Posterior vena cava (tissue), 2 donors: ENCODE data around the gene AHSG. TPM values are rescaled to one million over a fixed set of nuclear protein-coding genes. Genes with fewer than 3 reads are reported as not detected.
A peak's percentile ranks its signal among the peaks of the same experiment; 100 is the strongest.
"Not testable (repeated sequence)": the region's sequence is repeated elsewhere in the genome, so short reads cannot be mapped to it uniquely, and the experiment has no call there.

Experiments
- DNase-seq: peaks from one replicate; pipeline ENCODE4 v3.0.0-alpha.2; 2020; ENCODE audit warnings: low spot score
- intact Hi-C, 2 donors: fragments of 100-400 bp; cut with DNase I; formaldehyde crosslinking; loops; one replicate each; pipeline versions ENCODE4 v1.14.1 to v1.14.2; 2022 to 2023
- long read RNA-seq, 2 donors: library from polyadenylated mRNA; unstranded; transcript quantifications; one replicate each; pipeline ENCODE4 v2.0.0, GENCODE V29; 2020 to 2021
- total RNA-seq, 2 donors: library from RNA; stranded (reverse); fragmentation: NEBNext Ultra II Directional; extraction: Animal tissue kit (Norgen Biotek cat#: 25700); gene quantifications; one replicate each; pipeline ENCODE4 v1.2.1, GENCODE V29; 2021
- donor health status: DM: yes; HTN: yes; CAD: no.
- donor health status: DM: yes; HTN: yes; CAD: no.

AHSG gene
- total RNA-seq, result not detected
- long read RNA-seq, donor 1, result 0 reads
- long read RNA-seq, donor 2, result 0 reads

- intact Hi-C loops, result loop anchor here in 1 of 2 donors (10.0 kb wide), 1 partner anchor 212 kb away; no protein-coding TSS in a partner anchor
- no peak for DNase-seq
Observed at GRCh38 chr3:186612721-186613636, at the start of gene AHSG. Gene AHSG (plus strand): TSS chr3:186613060. CDS start chr3:186613142, 82 bp downstream.

- intact Hi-C loops, result no loop called here
- DNase-seq, result no peak
Observed at GRCh38 chr3:186564586-186564985, 48.3 kb upstream of the AHSG start.

GRCh38 chr3:186566772-186567071 lies 46.1 kb upstream of the AHSG start:
- DNase-seq, result no peak
- intact Hi-C loops, result no loop called here

- DNase-seq, result peak; percentile 97
- intact Hi-C loops, result no loop called here
Observed at GRCh38 chr3:186567072-186567921, 45.6 kb upstream of the AHSG start, which contains the start of gene TBCCD1. Gene TBCCD1 (minus strand): TSS chr3:186567339. CDS start chr3:186564329, 3,010 bp downstream.

GRCh38 chr3:186569361-186569760 lies 43.5 kb upstream of the AHSG start:
- intact Hi-C loops, DNase-seq: not testable (repeated sequence)

GRCh38 chr3:186569779-186570095 lies 43.1 kb upstream of the AHSG start:
- DNase-seq, result no peak
- intact Hi-C loops, result no loop called here

- DNase-seq, result peak; percentile 100
- intact Hi-C loops, result no loop called here
Observed at GRCh38 chr3:186570096-186570940, 42.5 kb upstream of the AHSG start, which contains the start of gene DNAJB11. Gene DNAJB11 (plus strand): TSS chr3:186570720. CDS start chr3:186570898, 178 bp downstream.

GRCh38 chr3:186570941-186571643 lies 41.8 kb upstream of the AHSG start:
- DNase-seq, result no peak
- intact Hi-C loops, result no loop called here

- intact Hi-C loops, result no loop called here
- no peak for DNase-seq
Observed at GRCh38 chr3:186571644-186572013, 41.2 kb upstream of the AHSG start.

GRCh38 chr3:186577521-186577920 lies 35.3 kb upstream of the AHSG start:
- DNase-seq, result no peak
- intact Hi-C loops, result no loop called here

- intact Hi-C loops, result no loop called here
Observed at GRCh38 chr3:186580785-186581184, 32.1 kb upstream of the AHSG start.

GRCh38 chr3:186582541-186582940 lies 30.3 kb upstream of the AHSG start:
- no peak for DNase-seq
- intact Hi-C loops, result no loop called here

More at GRCh38 chr3:186580785-186581184, 32.1 kb upstream of the AHSG start:
- no peak for DNase-seq

GRCh38 chr3:186583831-186584230 lies 29.0 kb upstream of the AHSG start:
- intact Hi-C loops, result no loop called here
- DNase-seq, result no peak

- intact Hi-C loops, result not testable (repeated sequence)
Observed at GRCh38 chr3:186586245-186586644, 26.6 kb upstream of the AHSG start.

GRCh38 chr3:186587183-186587582 lies 25.7 kb upstream of the AHSG start:
- intact Hi-C loops, result no loop called here

More at GRCh38 chr3:186586245-186586644, 26.6 kb upstream of the AHSG start:
- DNase-seq, result not testable (repeated sequence)

GRCh38 chr3:186588632-186589031 lies 24.2 kb upstream of the AHSG start:
- no peak for DNase-seq
- intact Hi-C loops, result no loop called here

More at GRCh38 chr3:186587183-186587582, 25.7 kb upstream of the AHSG start:
- no peak for DNase-seq

GRCh38 chr3:186589121-186589520 lies 23.7 kb upstream of the AHSG start:
- intact Hi-C loops, result no loop called here

GRCh38 chr3:186589856-186590579 lies 22.8 kb upstream of the AHSG start:
- DNase-seq, result no peak
- intact Hi-C loops, result no loop called here

More at GRCh38 chr3:186589121-186589520, 23.7 kb upstream of the AHSG start:
- DNase-seq, result no peak
